HG03378 (cell line): ENCODE results near the gene CUBN.

Experiments
- ATAC-seq: cut with Tn5 transposase; IDR thresholded peaks from one replicate; pipeline ENCODE4 v1.9.1; 2021; ENCODE audit warnings: mild to moderate bottlenecking, moderate library complexity; ENCODE audit not compliant: unreplicated experiment

CUBN gene

DNA sequence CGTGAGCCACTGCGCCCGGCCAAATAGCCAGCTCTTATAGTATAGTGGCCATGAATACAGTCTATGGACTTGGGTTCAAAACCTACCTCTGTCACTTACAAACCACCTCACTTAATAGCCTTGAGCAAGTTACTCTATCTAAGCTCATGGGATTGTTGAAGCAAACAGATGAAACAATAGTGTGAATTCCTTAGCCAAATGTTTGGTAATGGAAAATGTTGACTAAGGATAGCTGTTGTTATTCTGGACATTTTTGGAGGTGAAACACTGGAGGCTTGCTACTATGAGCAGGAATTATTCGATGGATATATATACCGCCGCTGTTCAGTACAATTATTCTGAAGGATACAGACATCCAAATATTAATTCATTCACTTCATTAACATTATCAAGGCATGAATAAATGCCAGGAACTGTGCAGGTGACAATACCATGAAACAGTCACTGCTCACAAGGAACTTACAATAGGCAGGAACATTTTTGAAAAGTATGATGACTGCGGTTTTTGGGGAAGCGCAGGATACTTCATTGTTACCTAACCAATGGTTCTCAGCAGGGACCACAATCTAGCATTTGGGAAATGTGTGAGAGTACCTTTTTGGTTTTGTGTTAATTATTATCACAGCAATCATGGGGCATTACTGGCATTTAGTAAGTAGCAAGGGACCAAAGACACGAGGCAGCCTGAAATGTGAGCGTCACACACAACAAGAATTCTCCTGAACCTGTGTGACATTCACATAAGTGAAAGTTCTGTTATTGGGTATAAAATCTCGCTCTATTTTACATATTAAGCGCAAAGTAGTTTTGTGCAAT lies 55.7 kb downstream of the CUBN start:
- ATAC-seq = no peak

DNA sequence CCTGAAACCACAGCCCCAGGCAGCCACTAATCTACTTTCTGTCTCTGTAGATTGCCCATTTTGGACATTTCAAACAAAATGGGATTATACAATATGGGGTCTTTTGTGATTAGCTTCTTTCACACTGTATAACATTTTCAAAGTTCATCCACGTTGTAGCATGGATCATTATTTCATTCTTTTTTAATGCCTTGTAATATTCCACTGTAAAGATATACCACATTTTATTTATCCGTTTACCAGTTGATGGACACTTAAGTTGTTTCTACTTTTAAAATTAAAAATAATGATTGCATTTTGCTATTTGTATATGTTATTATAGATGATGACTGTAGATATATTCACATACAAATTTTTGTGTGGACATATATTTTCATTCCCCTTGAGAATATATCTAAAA lies 60.7 kb downstream of the CUBN start:
- no peak for ATAC-seq

DNA sequence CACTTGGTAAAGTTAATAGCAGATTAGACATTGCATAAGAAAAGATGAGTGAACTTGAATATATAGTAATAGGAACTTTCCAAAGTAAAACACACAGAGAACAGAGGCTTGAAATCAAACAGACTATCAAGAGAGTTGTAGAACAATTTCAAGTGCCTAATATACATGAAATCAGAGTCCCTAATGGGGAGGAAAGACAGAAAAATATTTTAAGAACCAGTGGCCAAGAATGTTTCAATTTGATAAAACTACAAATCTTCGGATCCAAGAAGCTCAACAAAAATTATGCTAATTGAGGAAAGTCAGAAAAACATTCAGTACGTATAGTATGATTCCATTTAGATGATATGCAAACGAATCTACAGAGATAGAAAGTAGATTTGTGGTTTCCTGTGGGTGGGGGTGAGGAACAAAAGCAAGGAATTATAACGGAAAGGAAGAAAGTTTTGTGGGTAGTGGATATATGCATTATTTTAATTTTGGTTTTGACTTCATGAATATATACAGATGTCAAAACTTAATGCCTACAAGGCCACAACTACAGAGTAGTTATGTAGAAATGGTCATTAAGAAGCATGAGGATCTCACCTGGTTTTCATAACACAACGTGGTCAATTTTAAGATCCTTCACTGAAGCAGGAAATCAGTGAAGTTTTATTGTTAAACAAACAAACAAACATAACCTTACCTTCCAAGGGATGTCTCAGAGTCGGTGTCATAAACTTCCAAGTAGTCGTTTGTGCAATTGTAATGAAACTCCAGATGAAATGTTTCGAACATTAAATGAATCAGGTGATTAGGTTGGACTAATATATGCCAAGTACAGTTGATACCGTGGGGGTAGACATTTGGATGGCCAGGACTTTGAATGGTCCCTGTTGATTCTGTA lies 62.0 kb downstream of the CUBN start:
- ATAC-seq = no peak

DNA sequence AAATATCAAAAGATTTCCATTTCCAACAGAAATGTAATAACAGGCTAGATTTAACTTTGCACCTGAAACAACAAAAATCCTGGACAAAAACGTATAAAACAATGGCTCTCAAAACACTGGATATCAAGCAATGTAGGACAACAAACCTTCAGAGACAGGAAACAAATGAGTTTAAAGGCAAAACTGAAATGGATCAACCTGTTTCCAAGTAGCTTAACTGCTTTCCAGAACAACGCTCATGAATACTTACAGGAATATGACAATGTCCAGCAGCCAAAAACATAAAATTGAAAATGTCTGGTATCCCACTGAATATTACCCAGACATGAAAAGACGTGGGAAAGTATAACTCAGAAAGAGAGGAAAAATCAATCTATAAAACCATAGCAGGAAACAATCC lies 62.8 kb downstream of the CUBN start:
- no peak for ATAC-seq

DNA sequence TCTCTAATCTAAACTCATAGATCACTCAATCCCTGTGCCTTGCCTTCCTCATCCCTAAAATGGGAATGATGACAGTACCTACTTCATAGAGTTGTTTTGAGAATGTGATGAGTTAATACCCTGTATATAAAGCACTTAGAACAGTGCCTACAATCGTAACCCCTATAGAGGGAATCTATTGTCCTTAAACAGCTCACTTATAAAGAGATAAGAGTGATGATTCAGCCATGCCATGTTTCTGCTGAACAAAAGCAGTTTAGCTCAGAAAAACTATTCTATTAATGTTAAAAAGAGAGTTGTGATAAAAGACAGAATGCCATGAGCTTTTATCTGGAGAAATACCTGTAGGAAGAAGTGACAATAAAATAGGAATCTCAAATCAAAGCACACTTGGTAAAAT lies 63.6 kb downstream of the CUBN start:
- ATAC-seq = no peak

DNA sequence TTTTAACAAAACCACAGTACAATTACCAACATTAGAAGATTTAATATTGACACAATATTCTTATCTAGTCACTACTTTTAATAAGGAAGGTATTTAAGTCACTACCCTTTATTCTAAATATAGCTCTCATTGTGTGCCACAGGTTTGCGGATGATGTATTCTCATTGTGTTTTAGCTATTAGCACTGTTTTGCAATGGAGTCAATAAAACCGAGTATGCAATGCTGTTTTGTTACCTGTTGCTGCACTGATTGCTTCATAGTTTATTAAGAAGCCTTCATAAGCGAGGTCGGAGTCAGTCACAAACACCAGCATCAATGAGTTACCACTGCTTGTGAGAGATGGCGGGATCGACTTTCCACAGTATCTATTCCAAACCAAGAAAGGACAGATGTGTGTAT lies 64.3 kb downstream of the CUBN start:
- ATAC-seq = no peak

DNA sequence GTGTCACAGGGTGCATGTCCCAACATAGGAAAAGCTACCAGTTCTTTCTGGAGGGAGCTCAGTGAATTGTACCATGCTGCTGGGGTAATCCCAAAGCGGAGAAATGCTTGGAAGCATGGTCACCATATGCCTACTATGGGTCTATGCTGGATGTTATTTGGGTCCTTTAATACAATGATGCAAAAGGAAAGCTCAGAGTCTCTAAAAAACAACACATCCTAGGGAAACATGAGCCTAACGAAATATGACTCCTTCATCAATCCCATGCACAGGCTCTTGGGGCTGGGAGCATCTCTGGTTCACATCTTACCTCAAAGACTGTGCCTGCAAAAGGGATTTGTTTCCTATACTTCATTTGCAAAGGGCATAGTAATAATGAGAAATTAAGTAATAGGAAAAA lies 65.2 kb downstream of the CUBN start:
- ATAC-seq = no peak

DNA sequence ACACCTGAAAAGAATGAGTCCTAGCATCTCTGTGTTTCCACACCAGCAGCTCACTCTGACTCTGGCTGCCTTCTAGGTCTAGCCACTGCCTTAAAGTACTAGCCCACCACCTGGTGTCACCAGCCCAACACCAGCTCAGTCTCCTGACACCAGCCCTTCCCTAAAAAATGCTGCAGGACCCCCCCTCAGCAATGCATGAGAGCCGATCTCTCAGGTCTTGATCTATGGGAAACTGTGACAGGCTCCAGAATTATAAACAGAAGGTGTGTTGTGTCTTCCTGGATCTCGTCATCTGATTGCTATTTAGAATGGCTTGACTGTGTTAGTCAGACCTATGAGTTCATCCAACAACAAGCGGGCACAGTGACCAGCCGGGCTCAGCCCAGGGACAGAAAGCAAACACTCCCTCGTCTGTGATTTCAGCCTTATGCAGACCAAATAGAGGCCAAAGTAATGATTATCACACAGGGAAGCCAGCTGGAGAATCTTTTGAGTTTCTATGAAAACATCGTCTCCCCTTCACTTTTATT lies 66.6 kb downstream of the CUBN start:
- ATAC-seq = no peak

DNA sequence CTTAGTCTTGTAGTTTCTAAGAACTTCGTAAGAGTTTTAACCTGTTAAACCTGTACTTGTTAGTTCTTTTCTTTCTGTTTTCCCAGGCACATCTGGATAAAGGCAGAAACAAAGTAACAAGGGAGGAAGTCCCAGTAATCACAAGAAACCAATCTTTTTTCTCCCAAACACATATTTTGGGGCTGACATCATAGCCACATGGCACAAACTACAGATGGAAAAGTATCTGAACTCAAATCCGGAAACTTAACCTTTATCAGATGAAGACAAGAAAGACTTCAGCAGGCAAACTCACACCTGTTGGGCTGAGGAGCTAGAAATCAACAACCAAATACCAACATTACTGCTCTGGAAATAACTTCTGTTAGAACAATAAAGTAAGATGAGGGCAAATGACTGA lies 67.1 kb downstream of the CUBN start:
- ATAC-seq = no peak

DNA sequence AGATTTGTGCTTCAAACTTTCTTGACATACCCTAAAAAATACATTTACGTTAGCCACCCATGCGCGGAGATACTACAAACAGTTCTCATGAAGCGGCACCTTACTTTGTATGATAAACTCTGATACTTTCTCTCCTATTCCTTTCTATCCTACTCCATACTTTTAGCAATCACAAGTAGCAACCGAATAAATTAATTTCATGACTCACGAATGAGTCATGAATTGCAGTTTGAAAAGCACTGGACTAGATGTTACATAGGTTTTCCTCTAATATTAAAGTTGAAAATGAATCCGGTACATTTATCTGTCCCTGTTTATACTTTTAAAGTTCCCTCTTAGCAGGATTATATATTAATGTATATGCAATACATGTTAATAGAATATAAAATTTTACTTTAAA lies 67.6 kb downstream of the CUBN start:
- no peak for ATAC-seq

DNA sequence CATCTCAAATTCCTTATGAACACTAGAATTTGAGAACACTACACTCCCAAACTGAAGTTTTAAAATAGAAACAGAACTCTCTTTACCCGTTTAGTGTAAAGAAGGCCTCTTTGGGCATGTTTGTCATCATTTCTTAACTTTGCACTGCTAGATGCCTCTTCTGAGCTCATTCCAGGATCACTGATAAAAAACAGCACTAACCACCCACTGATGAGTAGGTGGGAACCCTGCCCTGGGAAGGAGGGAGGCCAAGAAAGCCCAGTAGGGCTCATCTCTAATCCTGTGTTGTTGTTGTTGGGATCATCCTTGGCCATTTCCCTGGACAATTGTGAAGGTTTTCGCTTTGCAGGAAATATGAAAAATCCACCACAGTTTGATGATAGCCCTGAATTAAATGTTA lies 68.2 kb downstream of the CUBN start:
- no peak for ATAC-seq

DNA sequence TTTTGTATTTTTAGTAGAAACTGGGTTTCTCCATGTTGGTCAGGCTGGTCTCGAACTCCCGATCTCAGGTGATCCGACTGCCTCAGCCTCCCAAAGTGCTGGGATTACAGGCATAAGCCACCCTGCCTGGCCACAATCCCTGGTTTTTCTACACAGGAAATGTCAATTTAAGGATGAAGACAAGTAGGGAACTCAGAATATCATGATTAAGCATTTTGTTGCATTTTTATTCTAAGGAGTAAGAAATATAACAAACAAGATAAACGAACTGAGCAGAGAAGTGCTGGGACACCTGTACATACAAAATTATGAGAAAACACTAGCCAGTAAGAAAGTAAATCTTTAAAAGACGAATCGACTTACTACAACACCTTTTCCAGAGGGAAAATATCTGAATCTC lies 69.3 kb downstream of the CUBN start:
- no peak for ATAC-seq

DNA sequence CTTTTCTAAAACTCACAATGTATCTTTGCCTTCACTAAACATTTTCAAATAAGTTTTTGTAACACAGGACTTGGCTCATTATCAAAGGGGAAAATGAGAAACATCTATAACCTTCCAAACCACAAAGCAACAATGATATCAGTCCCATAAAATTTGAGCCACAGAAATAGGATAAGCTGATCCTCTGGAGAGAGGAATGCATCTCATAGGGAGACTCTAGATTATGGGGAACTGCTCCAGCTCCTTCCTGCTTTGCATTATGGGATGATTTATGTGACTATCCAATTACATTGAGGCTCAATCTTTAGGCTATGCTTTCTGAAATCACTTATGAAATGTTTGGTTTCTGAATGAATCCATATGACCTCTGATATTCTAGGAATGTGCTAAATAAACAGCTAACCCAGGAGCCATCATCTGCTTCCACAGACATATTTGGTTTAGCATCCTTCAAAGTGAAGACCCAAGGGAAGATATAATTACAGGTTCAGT lies 70.4 kb downstream of the CUBN start:
- no peak for ATAC-seq

DNA sequence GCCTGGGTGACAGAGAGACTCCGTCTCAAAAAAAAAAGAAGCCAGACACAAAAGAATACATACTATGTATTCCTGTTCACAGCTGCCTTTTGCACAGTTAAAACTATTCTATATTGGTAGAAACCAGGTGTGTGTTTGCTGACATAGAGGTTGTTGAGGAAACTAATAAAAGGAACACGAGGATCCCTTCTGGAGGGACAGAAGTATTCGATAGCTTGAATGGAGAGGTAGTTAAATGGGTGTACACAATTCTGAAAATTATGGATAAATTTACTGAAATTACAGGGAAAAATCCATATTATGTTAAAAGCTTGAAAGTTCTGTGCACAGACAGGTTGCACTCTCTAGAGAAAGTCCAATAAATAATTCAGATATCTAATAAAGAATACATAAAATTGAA lies 71.5 kb downstream of the CUBN start:
- no peak for ATAC-seq

DNA sequence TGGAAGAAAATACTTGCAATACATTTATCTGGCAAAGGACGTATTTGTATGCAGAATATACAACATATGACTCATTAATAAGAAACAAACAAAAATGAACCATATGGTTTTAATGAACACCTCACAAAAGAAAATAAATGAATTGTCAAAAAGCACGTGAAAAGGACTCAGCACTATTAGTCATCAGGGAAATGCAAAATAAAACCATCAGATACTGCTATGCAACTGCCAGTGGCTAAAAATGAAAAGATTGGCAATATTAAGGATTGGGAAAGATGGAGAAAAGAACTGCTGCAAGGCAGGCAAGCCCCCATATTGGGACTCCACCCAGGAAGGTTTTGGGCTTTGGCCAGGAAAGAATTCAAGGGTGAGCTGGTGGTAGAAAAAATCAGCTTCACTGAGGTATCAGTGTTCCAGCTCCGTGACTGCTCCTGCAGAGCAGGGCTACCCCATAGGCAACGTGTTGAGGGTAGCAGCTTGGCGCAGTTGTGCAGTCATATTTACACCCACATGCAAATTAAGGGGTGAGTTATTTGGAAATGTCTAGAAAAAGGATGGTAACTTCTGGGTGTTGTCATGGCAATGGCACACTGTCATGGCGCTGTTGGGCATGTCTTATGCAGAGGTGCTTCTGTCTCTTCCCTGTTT lies 72.7 kb downstream of the CUBN start:
- ATAC-seq = no peak

DNA sequence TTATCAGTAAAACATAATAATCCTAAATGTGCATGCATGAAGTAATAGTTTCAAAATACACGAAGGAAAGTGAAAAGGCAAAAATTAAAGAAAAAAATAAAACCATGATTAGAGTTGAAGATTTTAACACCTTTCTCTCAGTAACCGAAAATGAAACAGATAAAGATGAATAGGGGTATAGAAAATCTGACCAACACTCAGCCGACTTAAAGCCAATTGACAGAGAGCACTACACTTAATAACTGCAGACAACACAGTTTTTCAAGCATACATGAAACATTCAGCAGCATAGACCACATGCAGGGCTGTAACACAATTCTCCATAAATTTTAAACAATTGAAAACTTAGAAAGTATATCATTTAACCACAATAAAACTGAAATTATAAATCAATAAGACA lies 76.1 kb downstream of the CUBN start:
- ATAC-seq = no peak

DNA sequence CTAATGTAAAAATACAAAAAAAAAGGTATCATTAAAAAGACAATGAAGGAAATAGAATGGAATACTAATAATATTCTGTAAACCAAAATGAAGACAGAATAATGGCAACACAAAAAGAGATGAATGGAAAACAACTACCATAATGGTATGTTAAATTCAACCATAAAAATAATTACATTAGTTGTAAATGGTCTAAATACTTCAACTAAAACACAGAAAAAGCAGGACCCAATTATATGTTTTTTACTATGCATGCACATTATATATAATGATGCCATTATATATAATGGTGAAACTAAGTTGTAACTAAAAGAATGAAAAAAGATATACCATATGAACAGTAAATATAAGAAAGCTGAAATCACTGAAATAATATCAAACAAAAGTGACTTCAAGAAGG lies 76.5 kb downstream of the CUBN start:
- ATAC-seq = no peak

DNA sequence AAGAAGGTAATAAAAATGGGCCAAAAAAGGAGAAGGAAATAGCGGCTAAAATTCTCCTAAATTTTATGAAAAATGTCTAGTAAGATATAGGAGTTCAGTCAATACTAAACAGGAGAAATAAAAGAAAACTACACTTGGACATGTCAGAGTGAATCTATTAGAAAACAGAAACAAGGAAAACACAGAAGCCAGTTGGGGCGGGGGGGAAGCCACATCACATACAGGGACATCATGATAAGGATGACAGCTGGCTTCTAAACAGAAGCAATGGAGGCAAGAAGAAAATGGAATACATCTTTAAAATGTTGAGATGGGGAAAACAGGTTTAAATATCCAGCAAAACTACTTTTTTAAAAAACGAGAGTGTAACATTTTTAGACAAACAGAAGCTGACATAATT lies 77.8 kb downstream of the CUBN start:
- ATAC-seq = no peak

DNA sequence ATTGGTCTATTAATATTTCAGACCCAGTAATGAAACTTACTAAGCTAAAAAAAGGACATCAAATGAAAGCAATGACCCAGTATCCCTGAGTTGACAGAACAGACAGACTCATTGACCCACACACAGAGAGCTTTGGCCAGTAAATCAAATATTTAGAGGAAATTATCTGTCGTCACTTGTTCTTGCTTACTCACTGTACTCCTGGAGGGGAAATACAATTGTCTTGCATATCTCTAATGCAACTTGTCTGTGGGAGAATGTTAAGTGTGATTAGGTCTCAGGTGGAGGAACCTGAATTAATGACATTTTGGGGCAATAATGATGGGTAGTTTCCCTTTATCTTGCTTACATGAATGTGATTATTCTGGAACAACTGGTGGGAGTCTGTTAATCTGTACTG lies 80.4 kb downstream of the CUBN start:
- ATAC-seq = no peak

DNA sequence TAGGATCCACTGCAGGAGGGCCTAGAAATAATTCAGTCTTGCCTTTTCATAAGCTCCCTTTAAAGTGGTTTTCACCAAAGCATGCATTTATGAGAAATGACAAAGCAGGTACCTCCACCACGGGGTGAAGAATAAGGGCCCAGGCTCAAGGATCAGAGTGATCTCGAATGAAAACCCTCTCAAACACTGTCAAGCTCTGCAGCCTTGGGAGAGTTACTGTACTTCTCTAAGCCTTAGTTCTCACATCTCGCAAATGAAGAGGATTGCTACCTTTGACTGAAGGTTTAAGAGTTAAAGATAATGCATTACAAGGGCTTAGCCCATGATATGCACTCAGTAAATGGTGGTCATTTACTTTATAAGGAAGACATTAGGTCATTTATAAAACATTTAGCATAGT lies 81.7 kb downstream of the CUBN start:
- no peak for ATAC-seq

DNA sequence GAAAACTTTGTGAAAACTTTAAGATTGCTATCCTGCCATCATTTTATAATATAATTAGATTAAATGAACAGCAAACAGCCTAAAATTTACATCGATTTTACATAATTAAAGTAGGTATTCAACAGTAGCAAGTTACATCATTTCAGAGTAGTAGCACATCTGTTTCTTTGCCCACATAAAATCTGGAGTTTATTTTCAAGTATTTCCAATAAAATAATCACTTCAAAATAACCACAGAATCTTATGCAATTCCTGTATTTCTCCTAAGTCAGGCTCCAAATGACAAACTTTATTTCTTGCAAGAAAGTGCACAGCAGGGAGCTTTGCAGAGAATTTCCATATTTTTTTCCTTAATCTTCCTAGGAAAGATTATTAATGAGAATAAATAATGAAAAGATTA lies 82.6 kb downstream of the CUBN start:
- no peak for ATAC-seq
